Measurements from ENCODE around the gene FDXACB1.

- TF ChIP-seq CTCF (IDR thresholded peaks at IDR 0.05) (no peak), POLR2A (IDR thresholded peaks at IDR 0.05) (no peak)
Observed at GRCh38 chr11:111878385-111878848, 548 bp downstream of the FDXACB1 start.

Data from suprapubic skin (tissue), 3 donors.